A549 (cell line): ENCODE results near the gene MOSMO.

ENCODE experiments used
- CTCF ChIP-seq: fragments of >200 bp; sonication (Bioruptor Twin); formaldehyde crosslinking; IDR thresholded peaks from 3 replicates; pipeline ENCODE4 v1.5.1; 2016
- ELK1 ChIP-seq: fragments of 150-350 bp; IDR thresholded peaks from 2 replicates; pipeline ENCODE4 v1.6.1; 2014; ENCODE audit warnings: low read depth, mild to moderate bottlenecking, low read length
- MAFK ChIP-seq: fragments of 450-650 bp; IDR thresholded peaks from 2 replicates; pipeline ENCODE4 v1.6.1; 2014; ENCODE audit not compliant: partially characterized antibody
- MAX ChIP-seq: IDR thresholded peaks from 2 replicates; pipeline ENCODE4 v1.6.1; 2012
- POLR2A ChIP-seq: IDR thresholded peaks from 2 replicates; pipeline ENCODE4 v1.6.1; 2012; ENCODE audit warnings: mild to moderate bottlenecking, low read length
- RFX5 ChIP-seq: fragments of 450-650 bp; IDR thresholded peaks from 2 replicates; pipeline ENCODE4 v1.7.1; 2014; ENCODE audit warnings: antibody characterized with exemption, mild to moderate bottlenecking, moderate library complexity
- TF ChIP-seq, protein P1 (sequence below): fragments of 200-600 bp; sonication (generic); IDR thresholded peaks from 2 replicates; pipeline ENCODE4 v1.6.1; 2016; ENCODE audit warnings: antibody characterized with exemption, mild to moderate bottlenecking, moderate library complexity

GRCh38 chr16:22053921-22054341, 46.0 kb downstream of the MOSMO start:
- TF ChIP-seq RFX5 (no peak), CTCF (no peak), POLR2A (no peak), MAX (no peak), MAFK (no peak), ELK1 (no peak)
- TF ChIP-seq, protein P1, sequence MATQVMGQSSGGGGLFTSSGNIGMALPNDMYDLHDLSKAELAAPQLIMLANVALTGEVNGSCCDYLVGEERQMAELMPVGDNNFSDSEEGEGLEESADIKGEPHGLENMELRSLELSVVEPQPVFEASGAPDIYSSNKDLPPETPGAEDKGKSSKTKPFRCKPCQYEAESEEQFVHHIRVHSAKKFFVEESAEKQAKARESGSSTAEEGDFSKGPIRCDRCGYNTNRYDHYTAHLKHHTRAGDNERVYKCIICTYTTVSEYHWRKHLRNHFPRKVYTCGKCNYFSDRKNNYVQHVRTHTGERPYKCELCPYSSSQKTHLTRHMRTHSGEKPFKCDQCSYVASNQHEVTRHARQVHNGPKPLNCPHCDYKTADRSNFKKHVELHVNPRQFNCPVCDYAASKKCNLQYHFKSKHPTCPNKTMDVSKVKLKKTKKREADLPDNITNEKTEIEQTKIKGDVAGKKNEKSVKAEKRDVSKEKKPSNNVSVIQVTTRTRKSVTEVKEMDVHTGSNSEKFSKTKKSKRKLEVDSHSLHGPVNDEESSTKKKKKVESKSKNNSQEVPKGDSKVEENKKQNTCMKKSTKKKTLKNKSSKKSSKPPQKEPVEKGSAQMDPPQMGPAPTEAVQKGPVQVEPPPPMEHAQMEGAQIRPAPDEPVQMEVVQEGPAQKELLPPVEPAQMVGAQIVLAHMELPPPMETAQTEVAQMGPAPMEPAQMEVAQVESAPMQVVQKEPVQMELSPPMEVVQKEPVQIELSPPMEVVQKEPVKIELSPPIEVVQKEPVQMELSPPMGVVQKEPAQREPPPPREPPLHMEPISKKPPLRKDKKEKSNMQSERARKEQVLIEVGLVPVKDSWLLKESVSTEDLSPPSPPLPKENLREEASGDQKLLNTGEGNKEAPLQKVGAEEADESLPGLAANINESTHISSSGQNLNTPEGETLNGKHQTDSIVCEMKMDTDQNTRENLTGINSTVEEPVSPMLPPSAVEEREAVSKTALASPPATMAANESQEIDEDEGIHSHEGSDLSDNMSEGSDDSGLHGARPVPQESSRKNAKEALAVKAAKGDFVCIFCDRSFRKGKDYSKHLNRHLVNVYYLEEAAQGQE: no peak
